GM23248 (cell line): ENCODE data around the gene BCL2L11.

Experiments
- EZH2 ChIP-seq: fragments of 200-600 bp; sonication (generic); IDR thresholded peaks from 2 replicates; pipeline ENCODE4 v1.6.1; 2018; ENCODE audit warnings: antibody characterized with exemption, mild to moderate bottlenecking; ENCODE audit not compliant: insufficient read depth, poor library complexity, severe bottlenecking
- EZH2phosphoT487 ChIP-seq: fragments of 200-600 bp; sonication (generic); IDR thresholded peaks from 2 replicates; pipeline ENCODE4 v1.6.1; 2018; ENCODE audit warnings: antibody characterized with exemption, moderate library complexity, mild to moderate bottlenecking, low read depth; ENCODE audit not compliant: insufficient read depth

GRCh38 chr2:111196435-111196834 lies 75.7 kb downstream of the BCL2L11 start:
- no peak for TF ChIP-seq EZH2phosphoT487
- no peak for TF ChIP-seq EZH2
